ENCODE data around the gene NEB.

The NEB gene

GRCh38 chr2:151525821-151526373 is 208.4 kb downstream of the NEB start:
- no peak overlapping the region for H3K4me3 ChIP-seq (ENCODE audit: control insufficient read depth, low read depth, low read length)
- no peak for DNase-seq (ENCODE audit: low read depth)
- no peak for TF ChIP-seq CTCF (conservative IDR thresholded peaks at IDR 0.05; ENCODE audit: control insufficient read depth, insufficient read depth, low read depth, low read length)

GRCh38 chr2:151523850-151524249 is 210.4 kb downstream of the NEB start:
- no peak for TF ChIP-seq CTCF (conservative IDR thresholded peaks at IDR 0.05; ENCODE audit: control insufficient read depth, insufficient read depth, low read depth, low read length)
- peak; percentile 33 for DNase-seq (ENCODE audit: low read depth)
- no peak overlapping the region for H3K4me3 ChIP-seq (ENCODE audit: control insufficient read depth, low read depth, low read length)

- TF ChIP-seq CTCF (conservative IDR thresholded peaks at IDR 0.05; ENCODE audit: control insufficient read depth, insufficient read depth, low read depth, low read length), result no peak
- no peak overlapping the region for H3K4me3 ChIP-seq (ENCODE audit: control insufficient read depth, low read depth, low read length)
- no peak for DNase-seq (ENCODE audit: low read depth)
These were observed 211.7 kb downstream of the NEB start for GRCh38 chr2:151522556-151522955.

- no peak for TF ChIP-seq CTCF (conservative IDR thresholded peaks at IDR 0.05; ENCODE audit: control insufficient read depth, insufficient read depth, low read depth, low read length)
- no peak overlapping the region for H3K4me3 ChIP-seq (ENCODE audit: control insufficient read depth, low read depth, low read length)
- no peak for DNase-seq (ENCODE audit: low read depth)
These were observed 213.3 kb downstream of the NEB start for GRCh38 chr2:151520976-151521375.

GRCh38 chr2:151518802-151519201 is 215.5 kb downstream of the NEB start:
- peak; percentile 44 for DNase-seq (ENCODE audit: low read depth)
- no peak for TF ChIP-seq CTCF (conservative IDR thresholded peaks at IDR 0.05; ENCODE audit: control insufficient read depth, insufficient read depth, low read depth, low read length)

GRCh38 chr2:151508519-151508918 is 225.8 kb downstream of the NEB start:
- no peak overlapping the region for H3K4me3 ChIP-seq (ENCODE audit: control insufficient read depth, low read depth, low read length)
- no peak for TF ChIP-seq CTCF (conservative IDR thresholded peaks at IDR 0.05; ENCODE audit: control insufficient read depth, insufficient read depth, low read depth, low read length)
- DNase-seq (ENCODE audit: low read depth), result no peak

More at GRCh38 chr2:151518802-151519201, 215.5 kb downstream of the NEB start:
- H3K4me3 ChIP-seq (ENCODE audit: control insufficient read depth, low read depth, low read length), result no peak overlapping the region

- H3K4me3 ChIP-seq (ENCODE audit: control insufficient read depth, low read depth, low read length), result no peak overlapping the region
- no peak for TF ChIP-seq CTCF (conservative IDR thresholded peaks at IDR 0.05; ENCODE audit: control insufficient read depth, insufficient read depth, low read depth, low read length)
- DNase-seq (ENCODE audit: low read depth), result no peak
These were observed 228.1 kb downstream of the NEB start for GRCh38 chr2:151506170-151506569.
